A673 (cell line): ENCODE measurements around the gene ISYNA1. TPM values are rescaled to one million over a fixed set of nuclear protein-coding genes. Genes with fewer than 3 reads are reported as not detected.

Experiments used
- BruUV-seq: library from RNA; stranded (reverse); fragments of 400-500 nt; replicated peaks from 2 replicates; lab custom pipeline; 2021; lab: Mats Ljungman, UMichigan
- CTCF ChIA-PET: fragments of 300-600 bp; sonication (Branson Sonifier 250); formaldehyde crosslinking; loops from one replicate; lab custom pipeline; 2022; ENCODE audit warnings: antibody characterized with exemption; lab: Charles Lee
- POLR2A ChIA-PET: fragments of 300-600 bp; sonication (Branson Sonifier 250); formaldehyde crosslinking; loops from one replicate; lab custom pipeline; 2022; ENCODE audit warnings: antibody characterized with exemption; ENCODE audit not compliant: low non-redundant PET; lab: Charles Lee
- DNase-seq: peaks from one replicate; pipeline ENCODE4 v3.0.0-alpha.2; 2015; ENCODE audit warnings: low spot score
- H3K27ac ChIP-seq: fragments of 200-600 bp; sonication (generic); 2 replicates; pipeline ENCODE4 v1.5.1; 2016; ENCODE audit warnings: mixed run types, low read depth, mild to moderate bottlenecking, mixed read lengths, antibody characterized with exemption, low read length; ENCODE audit not compliant: poor library complexity, severe bottlenecking
- H3K27me3 ChIP-seq: fragments of 200-600 bp; sonication (generic); replicated peaks from 2 replicates; pipeline ENCODE4 v1.6.1; 2017; ENCODE audit warnings: mixed run types, low read depth, mild to moderate bottlenecking, mixed read lengths, antibody characterized with exemption, low read length; ENCODE audit not compliant: insufficient read depth, poor library complexity
- H3K36me3 ChIP-seq: fragments of 200-600 bp; sonication (generic); 2 replicates; pipeline ENCODE4 v1.6.1; 2016; ENCODE audit warnings: mixed run types, mild to moderate bottlenecking, mixed read lengths, antibody characterized with exemption, low read length; ENCODE audit not compliant: insufficient read depth, poor library complexity, severe bottlenecking
- H3K4me1 ChIP-seq: fragments of 200-600 bp; sonication (generic); 2 replicates; pipeline ENCODE4 v1.6.1; 2017; ENCODE audit warnings: mixed run types, mild to moderate bottlenecking, mixed read lengths, antibody characterized with exemption, low read length; ENCODE audit not compliant: insufficient read depth, poor library complexity, severe bottlenecking
- H3K4me3 ChIP-seq: fragments of 200-600 bp; sonication (generic); 2 replicates; pipeline ENCODE4 v1.5.1; 2016; ENCODE audit warnings: low read depth, mixed run types, mild to moderate bottlenecking, mixed read lengths, low read length; ENCODE audit not compliant: poor library complexity, severe bottlenecking
- H3K9me3 ChIP-seq: fragments of 200-600 bp; sonication (generic); 2 replicates; pipeline ENCODE4 v1.6.1; 2016; ENCODE audit warnings: mixed run types, low read depth, mild to moderate bottlenecking, mixed read lengths, antibody characterized with exemption, low read length; ENCODE audit not compliant: poor library complexity, severe bottlenecking
- CTCF ChIP-seq: fragments of 300-800, 200-600 bp; sonication (generic); conservative IDR thresholded peaks from 2 replicates; pipeline ENCODE4 v1.5.1; 2017; ENCODE audit warnings: low read depth, mild to moderate bottlenecking, antibody characterized with exemption, low read length, moderate library complexity, mixed read lengths
- EZH2 ChIP-seq: fragments of 200-600 bp; sonication (generic); IDR thresholded peaks from 2 replicates; pipeline ENCODE4 v1.6.1; 2017; ENCODE audit warnings: borderline replicate concordance, low read depth, mild to moderate bottlenecking, mixed read lengths, antibody characterized with exemption, low read length; ENCODE audit not compliant: poor library complexity, severe bottlenecking
- intact Hi-C: fragments of 100-400 bp; cut with micrococcal nuclease; formaldehyde crosslinking; loops from one replicate; pipeline ENCODE4 v1.10.0; 2022; ENCODE audit not compliant: unreplicated experiment
- total RNA-seq: library from RNA; stranded (reverse); gene quantifications from 2 replicates; pipeline ENCODE4 v1.2.3, GENCODE V29; 2021

Gene ISYNA1
- total RNA-seq, 1 experiment from 2014 or later, result 153 TPM

GRCh38 chr19:18391509-18392075, 46.3 kb downstream of the ISYNA1 start:
- no peak for DNase-seq
- BruUV-seq, result no TSS peak
- POLR2A ChIA-PET, result no interaction called here
- TF ChIP-seq EZH2, result no peak
- TF ChIP-seq CTCF, result no peak
- CTCF ChIA-PET, result no interaction called here
- intact Hi-C loops, result no loop called here
- peaks cover 18% of the 10 kb centered on the region for H3K4me1 ChIP-seq
- H3K9me3 ChIP-seq, result no peaks in the 10 kb centered on the region
- H3K27me3 ChIP-seq, result no peaks in the 10 kb centered on the region
- H3K27ac ChIP-seq, result no peak overlapping the region
- H3K4me3 ChIP-seq, result no peak overlapping the region
- no peaks in the 10 kb centered on the region for H3K36me3 ChIP-seq

- no peaks in the 10 kb centered on the region for H3K27me3 ChIP-seq
- H3K4me1 ChIP-seq, result peaks cover 26% of the 10 kb centered on the region
- CTCF ChIA-PET, result no interaction called here
- POLR2A ChIA-PET, result no interaction called here
- BruUV-seq, result no TSS peak
- no peak overlapping the region for H3K4me3 ChIP-seq
- no peak overlapping the region for H3K27ac ChIP-seq
- H3K9me3 ChIP-seq, result no peaks in the 10 kb centered on the region
- H3K36me3 ChIP-seq, result no peaks in the 10 kb centered on the region
- intact Hi-C loops, result no loop called here
- no peak for TF ChIP-seq CTCF
- no peak for TF ChIP-seq EZH2
- DNase-seq, result no peak
Measured at GRCh38 chr19:18390065-18390907, 47.6 kb downstream of the ISYNA1 start.

GRCh38 chr19:18389726-18390064, 48.2 kb downstream of the ISYNA1 start:
- no peaks in the 10 kb centered on the region for H3K27me3 ChIP-seq
- DNase-seq, result no peak
- H3K9me3 ChIP-seq, result no peaks in the 10 kb centered on the region
- H3K4me1 ChIP-seq, result peaks cover 26% of the 10 kb centered on the region
- no peaks in the 10 kb centered on the region for H3K36me3 ChIP-seq
- no peak overlapping the region for H3K27ac ChIP-seq
- ChIA-PET CTCF (interaction anchor here (1.7 kb wide), 1 partner anchor 9 kb away, joined by 4 read pairs; no protein-coding TSS in a partner anchor), POLR2A (no interaction called here)
- no peak for TF ChIP-seq CTCF
- no peak for TF ChIP-seq EZH2
- no TSS peak for BruUV-seq
- H3K4me3 ChIP-seq, result no peak overlapping the region
- intact Hi-C loops, result no loop called here
